ENCODE data around the gene NKAIN4. TPM values are rescaled to one million over a fixed set of nuclear protein-coding genes. Genes with fewer than 3 reads are reported as not detected.

The NKAIN4 gene
- total RNA-seq, 1 donor from 2014 or later, result not detected

- H3K27me3 ChIP-seq (ENCODE audit: low read depth), result peaks cover 96% of the 10 kb centered on the region
- H3K4me3 ChIP-seq, result no peak overlapping the region
- no peak for TF ChIP-seq CTCF (IDR thresholded peaks at IDR 0.05; ENCODE audit: borderline replicate concordance)
- intact Hi-C loops (cut with micrococcal nuclease), result no loop called here
- DNase-seq, result no peak
- no peaks in the 10 kb centered on the region for H3K4me1 ChIP-seq
- no peaks in the 10 kb centered on the region for H3K36me3 ChIP-seq
- no peak overlapping the region for H3K27ac ChIP-seq (replicated peaks)
- no peaks in the 10 kb centered on the region for H3K9me3 ChIP-seq (replicated peaks)
Observed at GRCh38 chr20:63246490-63247288, 7.6 kb downstream of the NKAIN4 start.

- no peak for TF ChIP-seq CTCF (IDR thresholded peaks at IDR 0.05; ENCODE audit: borderline replicate concordance)
- peaks cover 86% of the 10 kb centered on the region for H3K27me3 ChIP-seq (ENCODE audit: low read depth)
- H3K4me1 ChIP-seq, result no peaks in the 10 kb centered on the region
- no peak overlapping the region for H3K27ac ChIP-seq (replicated peaks)
- no peak overlapping the region for H3K4me3 ChIP-seq
- no peaks in the 10 kb centered on the region for H3K36me3 ChIP-seq
- DNase-seq, result no peak
- intact Hi-C loops (cut with micrococcal nuclease), result no loop called here
- H3K9me3 ChIP-seq (replicated peaks), result no peaks in the 10 kb centered on the region
Observed at GRCh38 chr20:63244468-63244867, 9.8 kb downstream of the NKAIN4 start.

- no peak for DNase-seq
- TF ChIP-seq CTCF (IDR thresholded peaks at IDR 0.05; ENCODE audit: borderline replicate concordance), result no peak
- H3K27me3 ChIP-seq (ENCODE audit: low read depth), result peaks cover 78% of the 10 kb centered on the region
- no peaks in the 10 kb centered on the region for H3K9me3 ChIP-seq (replicated peaks)
- no peak overlapping the region for H3K4me3 ChIP-seq
- H3K36me3 ChIP-seq, result no peaks in the 10 kb centered on the region
- intact Hi-C loops (cut with micrococcal nuclease), result no loop called here
- no peaks in the 10 kb centered on the region for H3K4me1 ChIP-seq
- H3K27ac ChIP-seq (replicated peaks), result no peak overlapping the region
Observed at GRCh38 chr20:63243604-63244247, 10.5 kb downstream of the NKAIN4 start.

- intact Hi-C loops (cut with micrococcal nuclease), result no loop called here
- TF ChIP-seq CTCF (IDR thresholded peaks at IDR 0.05; ENCODE audit: borderline replicate concordance), result no peak
- no peaks in the 10 kb centered on the region for H3K9me3 ChIP-seq (replicated peaks)
- no peak overlapping the region for H3K27ac ChIP-seq (replicated peaks)
- no peak overlapping the region for H3K4me3 ChIP-seq
- H3K4me1 ChIP-seq, result no peaks in the 10 kb centered on the region
- peaks cover 76% of the 10 kb centered on the region for H3K27me3 ChIP-seq (ENCODE audit: low read depth)
- no peak for DNase-seq
- no peaks in the 10 kb centered on the region for H3K36me3 ChIP-seq
Observed at GRCh38 chr20:63242736-63243135, 11.5 kb downstream of the NKAIN4 start.

GRCh38 chr20:63241272-63241671 lies 13.0 kb downstream of the NKAIN4 start:
- Histone ChIP-seq H3K4me1 (no peaks in the 10 kb centered on the region), H3K9me3 (replicated peaks) (no peaks in the 10 kb centered on the region), H3K36me3 (no peaks in the 10 kb centered on the region), H3K4me3 (no peak overlapping the region), H3K27ac (replicated peaks) (no peak overlapping the region), H3K27me3 (ENCODE audit: low read depth) (peaks cover 76% of the 10 kb centered on the region)
- no peak for DNase-seq
- TF ChIP-seq CTCF (IDR thresholded peaks at IDR 0.05; ENCODE audit: borderline replicate concordance), result no peak
- intact Hi-C loops (cut with micrococcal nuclease), result no loop called here
